Trophoblast cell (in vitro differentiated cells and primary cell): ENCODE data around the gene OGDHL.
"Not testable (repeated sequence)": the region's sequence is repeated elsewhere in the genome, so short reads cannot be mapped to it uniquely, and the experiment has no call there.

Source experiments
- DNase-seq, 2 donors: peaks; one replicate each; pipeline ENCODE4 v3.0.0-alpha.2; 2016
- H2AFZ ChIP-seq: 2 replicates; pipeline ENCODE4 v1.6.1; 2013; ENCODE audit warnings: low read length, moderate library complexity, mild to moderate bottlenecking; ENCODE audit not compliant: insufficient read depth, poor library complexity
- H2AK5ac ChIP-seq: 2 replicates; pipeline ENCODE4 v1.6.1; 2013; ENCODE audit warnings: mild to moderate bottlenecking, low read length
- H2BK120ac ChIP-seq: 2 replicates; pipeline ENCODE4 v1.6.1; 2013; ENCODE audit warnings: low read length, mild to moderate bottlenecking, moderate library complexity; ENCODE audit not compliant: insufficient read depth, poor library complexity
- H2BK12ac ChIP-seq: 2 replicates; pipeline ENCODE4 v1.6.1; 2013; ENCODE audit warnings: mild to moderate bottlenecking, low read length, moderate library complexity
- H2BK5ac ChIP-seq: 2 replicates; pipeline ENCODE4 v1.6.1; 2013; ENCODE audit warnings: low read length, low read depth, moderate library complexity, mild to moderate bottlenecking; ENCODE audit not compliant: poor library complexity
- H3K14ac ChIP-seq: 2 replicates; pipeline ENCODE4 v1.6.1; 2013; ENCODE audit warnings: mild to moderate bottlenecking, low read length
- H3K18ac ChIP-seq: 2 replicates; pipeline ENCODE4 v1.6.1; 2013; ENCODE audit warnings: mild to moderate bottlenecking, low read length
- H3K23ac ChIP-seq: 2 replicates; pipeline ENCODE4 v1.6.1; 2013; ENCODE audit warnings: low read length
- H3K27ac ChIP-seq: 2 replicates; pipeline ENCODE4 v1.5.1; 2013; ENCODE audit warnings: low read depth, mild to moderate bottlenecking, inconsistent platforms, low read length, moderate library complexity
- H3K27me3 ChIP-seq: 2 replicates; pipeline ENCODE4 v1.6.1; 2013; ENCODE audit warnings: inconsistent platforms, mild to moderate bottlenecking, low read length, moderate library complexity; ENCODE audit not compliant: insufficient read depth
- H3K36me3 ChIP-seq, 2 experiments: 1 replicate in 1 of 2; 2 replicates in 1 of 2; pipeline ENCODE4 v1.6.1; 2013; ENCODE audit warnings: low read length in 2 of 2, mild to moderate bottlenecking in 2 of 2, moderate library complexity in 1 of 2; ENCODE audit not compliant: insufficient read depth in 2 of 2, control insufficient read depth in 1 of 2
- H3K4ac ChIP-seq: 2 replicates; pipeline ENCODE4 v1.6.1; 2013; ENCODE audit warnings: low read depth, mild to moderate bottlenecking, low read length, moderate library complexity
- H3K4me1 ChIP-seq, 2 experiments: 1 replicate in 1 of 2; 2 replicates in 1 of 2; pipeline ENCODE4 v1.6.1; 2013; ENCODE audit warnings: low read length in 2 of 2, mild to moderate bottlenecking in 2 of 2, moderate library complexity in 1 of 2; ENCODE audit not compliant: insufficient read depth in 2 of 2, control insufficient read depth in 1 of 2
- H3K4me2 ChIP-seq: 2 replicates; pipeline ENCODE4 v1.6.1; 2013; ENCODE audit warnings: inconsistent platforms, mild to moderate bottlenecking, low read length, moderate library complexity
- H3K4me3 ChIP-seq: 2 replicates; pipeline ENCODE4 v1.5.1; 2013; ENCODE audit warnings: mild to moderate bottlenecking, low read depth, low read length, inconsistent platforms
- H3K79me1 ChIP-seq: one replicate; pipeline ENCODE4 v1.6.1; 2013; ENCODE audit warnings: low read length
- H3K79me2 ChIP-seq: 2 replicates; pipeline ENCODE4 v1.6.1; 2013; ENCODE audit warnings: low read length, mild to moderate bottlenecking; ENCODE audit not compliant: control insufficient read depth, insufficient read depth, poor library complexity
- H3K9ac ChIP-seq: 2 replicates; pipeline ENCODE4 v1.6.1; 2013; ENCODE audit warnings: mild to moderate bottlenecking, low read length
- H3K9me3 ChIP-seq: 2 replicates; pipeline ENCODE4 v1.6.1; 2013; ENCODE audit warnings: low read depth, mild to moderate bottlenecking, control low read depth, inconsistent platforms, low read length; ENCODE audit not compliant: insufficient read depth
- H4K12ac ChIP-seq: 2 replicates; pipeline ENCODE4 v1.6.1; 2013; ENCODE audit warnings: low read depth, mild to moderate bottlenecking, low read length, moderate library complexity
- H4K8ac ChIP-seq: 2 replicates; pipeline ENCODE4 v1.6.1; 2013; ENCODE audit warnings: low read depth, mild to moderate bottlenecking, low read length, moderate library complexity
- H4K91ac ChIP-seq: one replicate; pipeline ENCODE4 v1.6.1; 2013; ENCODE audit warnings: low read depth, mild to moderate bottlenecking, low read length, moderate library complexity
- WGBS: extraction: QIAGEN DNeasy Blood & Tissue Kit; methylation state at CpG from one replicate; pipeline ENCODE4 v1.1.7; 2013; ENCODE audit warnings: missing lambda C conversion rate; ENCODE audit not compliant: insufficient read length, insufficient coverage; ENCODE audit errors: extremely low coverage; 5-methylcytosine and 5-hydroxymethylcytosine counted together

The OGDHL gene

GRCh38 chr10:49726593-49726992, 35.5 kb downstream of the OGDHL start:
- H3K79me2 ChIP-seq = no peaks in the 10 kb centered on the region
- no peak overlapping the region for H3K4me3 ChIP-seq
- no peak for DNase-seq
- no peak overlapping the region for H3K18ac ChIP-seq
- H3K36me3 ChIP-seq = no peaks in the 10 kb centered on the region
- H2BK5ac ChIP-seq = no peak overlapping the region
- no peaks in the 10 kb centered on the region for H3K27me3 ChIP-seq
- H3K14ac ChIP-seq = no peak overlapping the region
- H3K9me3 ChIP-seq = no peaks in the 10 kb centered on the region
- no peaks in the 10 kb centered on the region for H3K79me1 ChIP-seq
- H3K4me1 ChIP-seq = no peaks in the 10 kb centered on the region
- H4K12ac ChIP-seq = no peak overlapping the region
- H3K23ac ChIP-seq = no peak overlapping the region
- no peak overlapping the region for H2BK12ac ChIP-seq
- no peak overlapping the region for H3K4ac ChIP-seq
- H3K4me2 ChIP-seq = no peak overlapping the region
- no peak overlapping the region for H4K91ac ChIP-seq
- H3K27ac ChIP-seq = no peak overlapping the region
- no CpG with 5 or more reads among the region's 2 CpGs for WGBS
- no peak overlapping the region for H3K9ac ChIP-seq
- H2BK120ac ChIP-seq = no peak overlapping the region
- no peak overlapping the region for H2AK5ac ChIP-seq
- H4K8ac ChIP-seq = no peak overlapping the region
- no peak overlapping the region for H2AFZ ChIP-seq

- H4K12ac ChIP-seq, H4K91ac ChIP-seq, H3K23ac ChIP-seq, H3K4me2 ChIP-seq, DNase-seq, H2BK12ac ChIP-seq, H4K8ac ChIP-seq, H3K9me3 ChIP-seq, H3K14ac ChIP-seq, H2BK5ac ChIP-seq, H3K27ac ChIP-seq, H2BK120ac ChIP-seq, H3K79me1 ChIP-seq, H3K4me1 ChIP-seq, H3K79me2 ChIP-seq, H3K4me3 ChIP-seq, H2AFZ ChIP-seq, H3K36me3 ChIP-seq, H3K18ac ChIP-seq, H2AK5ac ChIP-seq, H3K9ac ChIP-seq, H3K27me3 ChIP-seq, H3K4ac ChIP-seq: not testable (repeated sequence)
- no CpG with 5 or more reads among the region's 7 CpGs for WGBS
Measured at GRCh38 chr10:49715157-49715556, 47.0 kb downstream of the OGDHL start.

GRCh38 chr10:49713266-49713665, 48.9 kb downstream of the OGDHL start:
- H3K4ac ChIP-seq = no peak overlapping the region
- H3K18ac ChIP-seq = no peak overlapping the region
- H3K4me1 ChIP-seq = no peaks in the 10 kb centered on the region
- H3K4me3 ChIP-seq = no peak overlapping the region
- no peak overlapping the region for H3K14ac ChIP-seq
- DNase-seq = no peak
- no peak overlapping the region for H4K12ac ChIP-seq
- H2BK5ac ChIP-seq = no peak overlapping the region
- H3K4me2 ChIP-seq = no peak overlapping the region
- no peaks in the 10 kb centered on the region for H3K27me3 ChIP-seq
- no peak overlapping the region for H2AFZ ChIP-seq
- H3K79me1 ChIP-seq = no peaks in the 10 kb centered on the region
- no peaks in the 10 kb centered on the region for H3K36me3 ChIP-seq
- no peak overlapping the region for H4K8ac ChIP-seq
- no CpG with 5 or more reads among the region's 5 CpGs for WGBS
- no peaks in the 10 kb centered on the region for H3K79me2 ChIP-seq
- peaks cover 2% of the 10 kb centered on the region for H3K9me3 ChIP-seq
- no peak overlapping the region for H3K9ac ChIP-seq
- no peak overlapping the region for H2BK12ac ChIP-seq
- no peak overlapping the region for H2AK5ac ChIP-seq
- H4K91ac ChIP-seq = no peak overlapping the region
- no peak overlapping the region for H3K23ac ChIP-seq
- no peak overlapping the region for H2BK120ac ChIP-seq
- H3K27ac ChIP-seq = no peak overlapping the region

- Histone ChIP-seq H4K8ac (no peak overlapping the region), H4K91ac (no peak overlapping the region), H3K4me1 (no peaks in the 10 kb centered on the region), H3K9ac (no peak overlapping the region), H3K4me3 (no peak overlapping the region), H3K9me3 (peaks cover 2% of the 10 kb centered on the region), H3K36me3 (no peaks in the 10 kb centered on the region), H3K27me3 (no peaks in the 10 kb centered on the region), H2AK5ac (no peak overlapping the region), H4K12ac (no peak overlapping the region), H2BK5ac (no peak overlapping the region), H3K79me2 (no peaks in the 10 kb centered on the region), H3K4ac (no peak overlapping the region), H3K18ac (no peak overlapping the region), H3K79me1 (no peaks in the 10 kb centered on the region), H3K27ac (no peak overlapping the region), H2BK12ac (no peak overlapping the region), H2AFZ (no peak overlapping the region), H2BK120ac (no peak overlapping the region), H3K4me2 (no peak overlapping the region), H3K14ac (no peak overlapping the region), H3K23ac (no peak overlapping the region)
- no peak for DNase-seq
- no CpG with 5 or more reads among the region's 8 CpGs for WGBS
Measured at GRCh38 chr10:49711481-49711880, 50.6 kb downstream of the OGDHL start.
